CD14-positive monocyte (primary cell): ENCODE results near the gene MAP3K10. TPM values are rescaled to one million over a fixed set of nuclear protein-coding genes. Genes with fewer than 3 reads are reported as not detected.

Experiments used
- DNase-seq, 3 donors: peaks; one replicate each; pipeline ENCODE4 v3.0.0-alpha.2; 2011 to 2022
- H2AFZ ChIP-seq: 2 replicates; pipeline ENCODE4 v1.6.0; 2012; ENCODE audit warnings: mild to moderate bottlenecking, low read depth, low read length, inconsistent platforms; ENCODE audit not compliant: insufficient read depth, poor library complexity, severe bottlenecking
- H3K27ac ChIP-seq, 2 donors: 1 replicate in 1 of 2; 2 replicates in 1 of 2; pipeline ENCODE4 v1.5.1; 2012 to 2013; ENCODE audit warnings: low read length in 2 of 2, control low read depth in 1 of 2, inconsistent platforms in 1 of 2, low read depth in 1 of 2, mild to moderate bottlenecking in 1 of 2
- H3K27me3 ChIP-seq, 2 donors: one replicate each; pipeline versions ENCODE4 v1.6.0 to v1.6.1; 2011 to 2013; ENCODE audit warnings: low read length in 2 of 2; ENCODE audit not compliant: control insufficient read depth in 2 of 2, insufficient read depth in 2 of 2
- H3K36me3 ChIP-seq, 2 donors: replicated peaks in 1 of 2; 1 replicate in 1 of 2; 2 replicates in 1 of 2; pipeline versions ENCODE4 v1.5.1 to v1.6.1; 2012 to 2013; ENCODE audit warnings: low read length in 2 of 2, control low read depth in 1 of 2, inconsistent platforms in 1 of 2, mild to moderate bottlenecking in 1 of 2; ENCODE audit not compliant: insufficient read depth in 2 of 2, control insufficient read depth in 1 of 2
- H3K4me1 ChIP-seq, 2 donors: 1 replicate in 1 of 2; 2 replicates in 1 of 2; pipeline versions ENCODE4 v1.5.1 to v1.6.1; 2012 to 2013; ENCODE audit warnings: low read length in 2 of 2, control low read depth in 1 of 2, inconsistent platforms in 1 of 2, mild to moderate bottlenecking in 1 of 2, moderate library complexity in 1 of 2; ENCODE audit not compliant: insufficient read depth in 2 of 2, control insufficient read depth in 1 of 2
- H3K4me2 ChIP-seq: replicated peaks from 2 replicates; pipeline ENCODE3; 2012; ENCODE audit warnings: low read length, moderate library complexity, mild to moderate bottlenecking; ENCODE audit not compliant: poor library complexity, severe bottlenecking; ENCODE audit errors: extremely low read depth
- H3K4me3 ChIP-seq, 3 experiments: fragments of 200-600 bp in 1 of 3; sonication (generic) in 1 of 3; replicated peaks in 1 of 3; 1 replicate in 2 of 3; 2 replicates in 1 of 3; pipeline ENCODE4 v1.5.1; 2011 to 2013; ENCODE audit warnings: low read length in 3 of 3, mild to moderate bottlenecking in 3 of 3, control low read depth in 2 of 3, low read depth in 2 of 3, inconsistent platforms in 1 of 3, moderate library complexity in 1 of 3
- H3K79me2 ChIP-seq: 2 replicates; pipeline ENCODE4 v1.6.0; 2012; ENCODE audit warnings: mild to moderate bottlenecking, control low read depth, inconsistent platforms, low read length, moderate library complexity; ENCODE audit not compliant: insufficient read depth
- H3K9ac ChIP-seq: 2 replicates; pipeline ENCODE4 v1.6.0; 2017; ENCODE audit warnings: low read length, mild to moderate bottlenecking; ENCODE audit not compliant: insufficient read depth, poor library complexity, severe bottlenecking
- H3K9me3 ChIP-seq, 2 donors: replicated peaks in 1 of 2; 1 replicate in 1 of 2; 2 replicates in 1 of 2; pipeline versions ENCODE4 v1.5.1 to v1.6.1; 2012 to 2013; ENCODE audit warnings: low read length in 2 of 2, control low read depth in 1 of 2; ENCODE audit not compliant: control insufficient read depth in 1 of 2, insufficient read depth in 1 of 2
- H4K20me1 ChIP-seq: 2 replicates; pipeline ENCODE4 v1.6.0; 2012; ENCODE audit warnings: mild to moderate bottlenecking, low read length, control low read depth, moderate library complexity; ENCODE audit not compliant: insufficient read depth
- H3K27ac Mint-ChIP-seq, 7 donors: one replicate each; pipeline ENCODE4 v1.8.0; 2020; ENCODE audit warnings: mild to moderate bottlenecking in 7 of 7, mixed read lengths in 7 of 7, moderate library complexity in 6 of 7, inconsistent platforms in 2 of 7
- H3K27me3 Mint-ChIP-seq, 3 donors: one replicate each; pipeline ENCODE4 v1.8.0; 2021 to 2022; ENCODE audit warnings: low read depth in 3 of 3, mild to moderate bottlenecking in 3 of 3, mixed read lengths in 3 of 3, moderate library complexity in 3 of 3, inconsistent platforms in 1 of 3
- H3K36me3 Mint-ChIP-seq, 2 donors: one replicate each; pipeline ENCODE4 v1.8.0; 2020; ENCODE audit warnings: mixed read lengths in 2 of 2, inconsistent platforms in 1 of 2, mild to moderate bottlenecking in 1 of 2
- H3K4me1 Mint-ChIP-seq: one replicate; pipeline ENCODE4 v1.8.0; 2020; ENCODE audit warnings: mild to moderate bottlenecking, mixed read lengths
- H3K4me3 Mint-ChIP-seq, 2 donors: one replicate each; pipeline ENCODE4 v1.8.0; 2020; ENCODE audit warnings: mild to moderate bottlenecking in 2 of 2, mixed read lengths in 2 of 2, moderate library complexity in 1 of 2
- H3K9me3 Mint-ChIP-seq, 7 donors: one replicate each; pipeline ENCODE4 v1.8.0; 2020 to 2022; ENCODE audit warnings: mixed read lengths in 7 of 7, mild to moderate bottlenecking in 6 of 7, moderate library complexity in 6 of 7, inconsistent platforms in 2 of 7
- CTCF ChIP-seq: fragments of 200-600 bp; IDR thresholded peaks from one replicate; pipeline ENCODE4 v1.8.0; 2022; ENCODE audit warnings: antibody characterized with exemption, mild to moderate bottlenecking
- WGBS: methylation state at CpG from one replicate; pipeline ENCODE4 v1.1.5; 2013; ENCODE audit warnings: missing lambda C conversion rate; ENCODE audit not compliant: insufficient coverage; 5-methylcytosine and 5-hydroxymethylcytosine counted together
- intact Hi-C, 2 donors: fragments of 100-400 bp; cut with micrococcal nuclease; formaldehyde crosslinking; loops; one replicate each; pipeline versions ENCODE4 v1.15.0 to v1.15.1; 2023
- polyA plus RNA-seq, 3 donors: library from polyadenylated mRNA; depleted of rRNA in 1 of 3; unstranded in 2 of 3; stranded (reverse) in 1 of 3; fragments of 300-500 nt in 2 of 3; fragments of >200 nt in 1 of 3; fragmentation: Illumina TruSeq in 2 of 3; gene quantifications; 1 replicate in 2 of 3; 2 replicates in 1 of 3; pipeline ENCODE4 v1.2.3, GENCODE V29; 2012 to 2021

MAP3K10 gene
- polyA plus RNA-seq, 3 donors = 0.05 to 9.1 TPM; not detected in 1

GRCh38 chr19:40147338-40147692 lies 43.9 kb upstream of the MAP3K10 start:
- H3K4me3 Mint-ChIP-seq = peak overlapping the region in 1 of 2 donors; percentile 91
- H3K4me1 Mint-ChIP-seq = peaks cover 65% of the 10 kb centered on the region
- Histone ChIP-seq H3K27ac (peak overlapping the region in 1 of 2 donors; percentile 74), H3K79me2 (no peaks in the 10 kb centered on the region), H4K20me1 (no peaks in the 10 kb centered on the region), H3K4me3 (peak overlapping the region in 1 of 3 experiments; percentile 72), H3K27me3 (no peaks in the 10 kb centered on the region), H3K36me3 (no peaks in the 10 kb centered on the region), H3K9me3 (no peaks in the 10 kb centered on the region), H3K9ac (no peak overlapping the region), H3K4me2 (peak overlapping the region; percentile 74), H2AFZ (no peak overlapping the region), H3K4me1 (peaks cover 57 to 59% of the 10 kb centered on the region in 2 donors)
- DNase-seq = no peak
- intact Hi-C loops = no loop called here
- peak overlapping the region in 5 of 7 donors; percentile 35 to 94 (median 86) for H3K27ac Mint-ChIP-seq
- TF ChIP-seq CTCF = no peak
- peaks cover 0 to 9% (median 3%) of the 10 kb centered on the region in 7 donors for H3K9me3 Mint-ChIP-seq
- H3K27me3 Mint-ChIP-seq = peaks cover 0 to 4% (median 0%) of the 10 kb centered on the region in 3 donors
- no peaks in the 10 kb centered on the region for H3K36me3 Mint-ChIP-seq
- WGBS = 75% methylated on average over 2 of the region's 2 CpGs

GRCh38 chr19:40147693-40148347 lies 43.4 kb upstream of the MAP3K10 start:
- H3K4me2 ChIP-seq = peak overlapping the region; percentile 74
- peak overlapping the region; percentile 69 to 91 for H3K4me3 Mint-ChIP-seq

More at GRCh38 chr19:40147693-40148347, 43.4 kb upstream of the MAP3K10 start:
- WGBS = 40% methylated on average over 6 of the region's 21 CpGs
- H3K27me3 Mint-ChIP-seq = peaks cover 0 to 2% (median 0%) of the 10 kb centered on the region in 3 donors
- H3K27ac Mint-ChIP-seq = peak overlapping the region; percentile 74 to 94 (median 85)
- no peak for TF ChIP-seq CTCF
- Histone ChIP-seq H3K79me2 (no peaks in the 10 kb centered on the region), H3K4me3 (peak overlapping the region; percentile 20 to 72 (median 23)), H2AFZ (peak overlapping the region; percentile 76), H3K27ac (peak overlapping the region; percentile 54 to 74), H3K9me3 (no peaks in the 10 kb centered on the region), H3K36me3 (no peaks in the 10 kb centered on the region), H3K4me1 (peaks cover 58 to 61% of the 10 kb centered on the region in 2 donors), H3K27me3 (no peaks in the 10 kb centered on the region), H4K20me1 (no peaks in the 10 kb centered on the region), H3K9ac (peak overlapping the region; percentile 50)
- peaks cover 67% of the 10 kb centered on the region for H3K4me1 Mint-ChIP-seq
- DNase-seq = peak; percentile 74 to 92 (median 84)
- H3K9me3 Mint-ChIP-seq = peaks cover 0 to 9% (median 3%) of the 10 kb centered on the region in 7 donors
- H3K36me3 Mint-ChIP-seq = no peaks in the 10 kb centered on the region
- intact Hi-C loops = no loop called here
